Measurements from ENCODE around the gene NCOA4. TPM values are rescaled to one million over a fixed set of nuclear protein-coding genes. Genes with fewer than 3 reads are reported as not detected.
A peak's percentile ranks its signal among the peaks of the same experiment; 100 is the strongest.
"Not testable (repeated sequence)": the region's sequence is repeated elsewhere in the genome, so short reads cannot be mapped to it uniquely, and the experiment has no call there.

The NCOA4 gene
- total RNA-seq, 2 experiments from 2014 or later, result 86.2 to 86.6 TPM

DNA sequence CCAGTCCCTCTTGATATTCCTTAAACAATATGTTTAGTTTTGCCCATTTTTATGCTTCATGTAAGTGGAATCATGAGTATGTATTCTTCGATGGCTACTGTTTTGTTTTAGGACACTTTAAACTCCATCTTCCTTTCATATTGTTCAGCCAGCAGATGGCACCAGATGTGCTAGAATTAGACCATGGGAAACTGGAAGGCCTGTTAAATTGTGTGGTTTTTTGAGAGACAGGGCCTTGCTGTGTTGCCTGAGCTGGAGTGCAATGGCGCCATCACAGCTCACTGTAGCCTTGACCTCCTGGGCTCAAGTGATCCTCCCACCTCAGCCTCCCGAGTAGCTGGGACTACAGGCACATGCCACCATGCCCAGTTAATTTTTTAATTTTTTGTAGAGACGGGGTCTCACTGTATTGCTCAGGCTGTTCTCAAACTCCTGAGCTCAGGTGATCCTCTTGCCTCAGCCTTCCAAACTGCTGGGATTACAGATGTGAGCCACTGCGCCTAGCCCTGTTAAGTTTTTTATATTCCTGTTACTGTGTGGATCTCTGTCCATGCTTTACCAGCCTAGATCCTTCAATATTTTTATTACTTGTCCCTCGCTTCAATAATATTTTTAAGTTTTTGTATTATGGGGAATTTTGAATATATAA is 46.8 kb downstream of the NCOA4 start:
- CTCF ChIA-PET; H3K4me1 Mint-ChIP-seq (ENCODE audit: low read depth); H3K27me3 Mint-ChIP-seq; H3K9me3 Mint-ChIP-seq; H3K27ac Mint-ChIP-seq; intact Hi-C loops (cut with micrococcal nuclease); POLR2A ChIA-PET; H3K4me3 Mint-ChIP-seq: not testable (repeated sequence)
- TF ChIP-seq, protein P1, sequence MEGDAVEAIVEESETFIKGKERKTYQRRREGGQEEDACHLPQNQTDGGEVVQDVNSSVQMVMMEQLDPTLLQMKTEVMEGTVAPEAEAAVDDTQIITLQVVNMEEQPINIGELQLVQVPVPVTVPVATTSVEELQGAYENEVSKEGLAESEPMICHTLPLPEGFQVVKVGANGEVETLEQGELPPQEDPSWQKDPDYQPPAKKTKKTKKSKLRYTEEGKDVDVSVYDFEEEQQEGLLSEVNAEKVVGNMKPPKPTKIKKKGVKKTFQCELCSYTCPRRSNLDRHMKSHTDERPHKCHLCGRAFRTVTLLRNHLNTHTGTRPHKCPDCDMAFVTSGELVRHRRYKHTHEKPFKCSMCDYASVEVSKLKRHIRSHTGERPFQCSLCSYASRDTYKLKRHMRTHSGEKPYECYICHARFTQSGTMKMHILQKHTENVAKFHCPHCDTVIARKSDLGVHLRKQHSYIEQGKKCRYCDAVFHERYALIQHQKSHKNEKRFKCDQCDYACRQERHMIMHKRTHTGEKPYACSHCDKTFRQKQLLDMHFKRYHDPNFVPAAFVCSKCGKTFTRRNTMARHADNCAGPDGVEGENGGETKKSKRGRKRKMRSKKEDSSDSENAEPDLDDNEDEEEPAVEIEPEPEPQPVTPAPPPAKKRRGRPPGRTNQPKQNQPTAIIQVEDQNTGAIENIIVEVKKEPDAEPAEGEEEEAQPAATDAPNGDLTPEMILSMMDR (IDR thresholded peaks at IDR 0.05), result peak; percentile 32
- ATAC-seq, result peak; percentile 74
- H3K36me3 Mint-ChIP-seq (ENCODE audit: low read depth), result peaks cover 13% of the 10 kb centered on the region
- peak; percentile 48 for DNase-seq

DNA sequence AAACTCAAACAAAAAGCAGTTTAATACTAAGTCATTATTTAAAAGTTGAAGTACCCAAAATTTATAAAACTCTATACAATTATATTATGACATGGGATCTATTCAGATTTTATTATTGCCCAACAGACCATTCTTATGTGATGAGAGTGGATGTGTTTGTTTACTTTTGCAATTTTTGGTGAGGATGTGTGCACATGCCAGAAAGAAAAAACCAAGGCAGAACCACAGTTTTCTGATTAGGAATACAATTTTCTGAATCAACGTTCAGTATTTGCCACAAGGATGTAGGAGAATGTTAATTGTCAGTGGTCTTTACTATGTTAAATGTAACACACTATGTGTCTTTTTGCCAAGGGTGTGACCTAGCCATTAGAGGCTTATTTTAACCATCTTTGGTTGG is 49.1 kb downstream of the NCOA4 start:
- H3K9me3 Mint-ChIP-seq; H3K4me1 Mint-ChIP-seq (ENCODE audit: low read depth); H3K4me3 Mint-ChIP-seq; POLR2A ChIA-PET; H3K27ac Mint-ChIP-seq; CTCF ChIA-PET; DNase-seq; intact Hi-C loops (cut with micrococcal nuclease); ATAC-seq; H3K27me3 Mint-ChIP-seq: not testable (repeated sequence)
- peaks cover 16% of the 10 kb centered on the region for H3K36me3 Mint-ChIP-seq (ENCODE audit: low read depth)

DNA sequence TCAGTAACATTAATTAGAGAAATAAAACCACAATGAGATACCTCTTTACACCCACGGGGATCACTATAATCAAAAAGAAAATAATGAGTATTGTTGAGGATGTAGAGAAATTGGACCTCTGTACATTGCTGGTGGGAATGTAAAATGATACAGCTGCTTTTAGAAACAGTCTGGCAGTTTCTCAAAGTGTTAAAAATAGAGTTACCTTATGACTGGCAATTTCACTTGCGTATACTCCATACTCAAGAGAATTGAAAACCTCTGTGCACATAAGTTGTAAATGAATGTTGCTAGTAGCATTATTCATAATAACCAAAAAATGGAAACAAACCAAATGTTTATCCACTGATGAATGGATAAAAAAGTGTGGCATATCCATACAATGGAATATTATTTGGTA is 51.9 kb downstream of the NCOA4 start:
- H3K27ac Mint-ChIP-seq; ATAC-seq; CTCF ChIA-PET; H3K4me3 Mint-ChIP-seq; POLR2A ChIA-PET; H3K27me3 Mint-ChIP-seq; intact Hi-C loops (cut with micrococcal nuclease); H3K9me3 Mint-ChIP-seq; DNase-seq: not testable (repeated sequence)
- H3K36me3 Mint-ChIP-seq (ENCODE audit: low read depth), result peaks cover 23% of the 10 kb centered on the region
- peaks cover 21% of the 10 kb centered on the region for H3K4me1 Mint-ChIP-seq (ENCODE audit: low read depth)

DNA sequence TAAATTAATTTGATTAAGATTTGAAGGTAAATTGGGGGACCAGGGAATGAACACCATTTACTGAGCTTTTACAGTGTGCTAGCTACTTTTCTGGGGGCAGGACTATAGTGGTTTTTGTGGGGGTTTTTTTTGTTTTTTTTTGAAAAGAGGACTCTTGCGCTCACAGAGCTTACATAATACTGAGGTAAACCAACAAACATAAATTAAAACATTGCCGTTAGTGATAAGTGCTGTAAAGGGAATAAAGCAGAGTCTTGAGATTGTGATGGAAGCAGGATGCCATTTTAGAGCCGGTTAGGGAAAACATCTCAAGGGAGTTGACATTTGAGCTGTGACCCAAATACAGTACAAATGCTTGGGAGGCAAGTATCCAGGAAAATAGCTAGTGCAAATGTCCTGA is 56.4 kb downstream of the NCOA4 start:
- Mint-ChIP-seq H3K4me3 (peak overlapping the region; percentile 99), H3K27ac (peak overlapping the region; percentile 17), H3K36me3 (ENCODE audit: low read depth) (peaks cover 24% of the 10 kb centered on the region), H3K4me1 (ENCODE audit: low read depth) (peaks cover 26% of the 10 kb centered on the region)
- H3K9me3 Mint-ChIP-seq; DNase-seq; intact Hi-C loops (cut with micrococcal nuclease); CTCF ChIA-PET; ATAC-seq; POLR2A ChIA-PET; H3K27me3 Mint-ChIP-seq: not testable (repeated sequence)

DNA sequence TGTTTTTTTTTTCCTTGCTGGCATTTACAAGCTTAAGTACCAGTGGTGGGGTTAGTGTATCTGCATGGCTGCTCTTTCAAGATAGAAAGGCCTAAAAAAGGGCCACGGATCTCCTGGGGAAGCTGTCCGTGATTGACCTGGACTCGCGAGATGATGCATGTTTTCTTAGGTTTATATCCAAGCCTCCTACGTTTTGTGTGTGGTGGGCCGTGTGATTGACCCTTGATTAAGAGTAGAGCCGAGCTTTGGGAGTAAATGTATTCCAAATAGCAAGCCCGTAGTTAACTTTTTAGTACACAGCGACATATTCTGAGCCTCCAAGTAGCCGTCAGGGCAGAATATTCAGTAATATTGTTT is 57.6 kb downstream of the NCOA4 start:
- DNase-seq; POLR2A ChIA-PET; H3K9me3 Mint-ChIP-seq; ATAC-seq; intact Hi-C loops (cut with micrococcal nuclease); CTCF ChIA-PET; H3K27me3 Mint-ChIP-seq: not testable (repeated sequence)
- H3K4me1 Mint-ChIP-seq (ENCODE audit: low read depth), result peaks cover 30% of the 10 kb centered on the region
- peak overlapping the region; percentile 99 for H3K4me3 Mint-ChIP-seq
- peaks cover 24% of the 10 kb centered on the region for H3K36me3 Mint-ChIP-seq (ENCODE audit: low read depth)
- H3K27ac Mint-ChIP-seq, result peak overlapping the region; percentile 96

DNA sequence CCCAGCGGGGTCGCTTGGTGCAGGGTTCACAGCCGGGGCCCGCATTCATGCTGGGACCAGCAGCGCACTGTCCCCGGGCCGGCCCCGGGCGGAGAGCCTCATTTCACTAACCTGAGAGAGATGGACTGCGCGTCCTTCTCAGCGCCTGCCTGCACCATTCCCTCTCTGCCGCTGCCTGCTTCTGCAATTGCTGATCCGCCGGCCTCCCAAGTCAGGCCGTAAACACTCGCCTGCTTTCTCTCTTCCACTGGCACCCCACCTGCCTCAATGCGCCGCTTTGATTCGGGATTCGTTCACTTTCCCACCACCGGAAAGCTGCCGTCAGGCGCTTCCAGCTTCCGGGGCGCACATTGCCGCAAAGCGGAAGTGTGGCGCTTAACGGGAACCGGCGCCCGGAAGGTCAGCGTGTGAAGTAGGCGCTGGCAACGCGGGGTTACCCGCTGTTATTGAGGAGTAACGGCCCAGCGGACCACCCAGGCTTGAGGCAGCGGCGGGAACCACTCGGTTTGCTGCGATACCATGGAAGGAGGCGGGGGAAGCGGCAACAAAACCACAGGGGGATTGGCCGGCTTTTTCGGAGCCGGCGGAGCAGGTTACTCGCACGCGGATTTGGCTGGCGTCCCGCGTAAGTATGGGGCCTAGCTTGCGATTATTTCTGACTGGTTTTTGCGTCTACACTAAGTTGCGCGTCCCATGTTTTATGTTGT is 58.2 kb downstream of the NCOA4 start, which contains the start of gene TIMM23:
Gene TIMM23 (plus strand): TSS at position 384 of the 707 bp plus-strand sequence. CDS start 136 bp downstream, at position 520.
- Mint-ChIP-seq H3K36me3 (ENCODE audit: low read depth) (peaks cover 22% of the 10 kb centered on the region), H3K4me3 (peak within 1 kb of the TSS; percentile 99), H3K27ac (peak within 1 kb of the TSS; percentile 96), H3K4me1 (ENCODE audit: low read depth) (peaks cover 30% of the 10 kb centered on the region)
- intact Hi-C loops (cut with micrococcal nuclease); CTCF ChIA-PET; H3K27me3 Mint-ChIP-seq; POLR2A ChIA-PET; H3K9me3 Mint-ChIP-seq: not testable (repeated sequence)
- peak; percentile 89 for DNase-seq
- ATAC-seq, result peak; percentile 90

DNA sequence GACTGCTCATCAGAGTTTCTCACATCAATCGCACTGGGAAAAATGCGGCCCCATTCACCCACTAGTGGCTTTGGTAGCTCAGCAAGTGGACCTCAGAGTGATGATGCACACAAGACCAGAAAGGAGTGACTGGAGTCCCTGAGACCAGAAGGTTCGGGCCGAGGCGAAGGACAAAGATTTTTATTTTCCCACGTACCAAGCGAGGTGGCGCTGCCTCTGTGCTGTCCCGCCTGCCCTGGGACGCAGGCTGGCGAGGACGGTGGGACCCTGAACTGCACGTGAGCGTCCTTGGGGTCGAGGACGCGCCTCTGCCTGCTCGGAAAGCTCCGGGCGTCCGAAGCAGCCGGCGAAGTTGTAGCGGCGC is 58.7 kb downstream of the NCOA4 start:
- intact Hi-C loops (cut with micrococcal nuclease); H3K27me3 Mint-ChIP-seq; H3K9me3 Mint-ChIP-seq; POLR2A ChIA-PET; CTCF ChIA-PET: not testable (repeated sequence)
- Mint-ChIP-seq H3K27ac (peak overlapping the region; percentile 91), H3K36me3 (ENCODE audit: low read depth) (peaks cover 20% of the 10 kb centered on the region), H3K4me1 (ENCODE audit: low read depth) (peaks cover 30% of the 10 kb centered on the region), H3K4me3 (peak overlapping the region; percentile 99)
- DNase-seq, result peak; percentile 15
- ATAC-seq, result peak; percentile 45

DNA sequence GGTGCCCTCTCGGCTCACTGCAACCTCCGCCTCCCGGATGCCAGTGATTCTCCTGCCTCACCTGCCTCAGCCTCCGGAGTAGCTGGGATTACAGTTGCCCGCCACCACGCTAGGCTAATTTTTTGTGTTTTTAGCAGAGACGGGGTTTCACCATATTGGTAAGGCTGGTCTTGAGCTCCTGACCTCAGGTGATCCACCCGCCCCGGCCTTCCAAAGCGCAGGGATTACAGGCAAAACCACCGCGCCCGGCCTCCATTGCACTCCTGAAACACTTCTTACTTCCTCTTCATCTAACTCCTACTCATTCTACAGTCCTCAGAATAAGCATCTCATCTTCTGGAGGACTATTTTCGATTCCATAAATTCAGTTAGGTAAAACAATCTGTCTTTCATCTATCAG is 59.4 kb downstream of the NCOA4 start:
- Mint-ChIP-seq H3K4me3 (peak overlapping the region; percentile 99), H3K36me3 (ENCODE audit: low read depth) (peaks cover 19% of the 10 kb centered on the region), H3K4me1 (ENCODE audit: low read depth) (peaks cover 29% of the 10 kb centered on the region)
- H3K9me3 Mint-ChIP-seq; ATAC-seq; H3K27ac Mint-ChIP-seq; intact Hi-C loops (cut with micrococcal nuclease); CTCF ChIA-PET; H3K27me3 Mint-ChIP-seq; DNase-seq; POLR2A ChIA-PET: not testable (repeated sequence)

DNA sequence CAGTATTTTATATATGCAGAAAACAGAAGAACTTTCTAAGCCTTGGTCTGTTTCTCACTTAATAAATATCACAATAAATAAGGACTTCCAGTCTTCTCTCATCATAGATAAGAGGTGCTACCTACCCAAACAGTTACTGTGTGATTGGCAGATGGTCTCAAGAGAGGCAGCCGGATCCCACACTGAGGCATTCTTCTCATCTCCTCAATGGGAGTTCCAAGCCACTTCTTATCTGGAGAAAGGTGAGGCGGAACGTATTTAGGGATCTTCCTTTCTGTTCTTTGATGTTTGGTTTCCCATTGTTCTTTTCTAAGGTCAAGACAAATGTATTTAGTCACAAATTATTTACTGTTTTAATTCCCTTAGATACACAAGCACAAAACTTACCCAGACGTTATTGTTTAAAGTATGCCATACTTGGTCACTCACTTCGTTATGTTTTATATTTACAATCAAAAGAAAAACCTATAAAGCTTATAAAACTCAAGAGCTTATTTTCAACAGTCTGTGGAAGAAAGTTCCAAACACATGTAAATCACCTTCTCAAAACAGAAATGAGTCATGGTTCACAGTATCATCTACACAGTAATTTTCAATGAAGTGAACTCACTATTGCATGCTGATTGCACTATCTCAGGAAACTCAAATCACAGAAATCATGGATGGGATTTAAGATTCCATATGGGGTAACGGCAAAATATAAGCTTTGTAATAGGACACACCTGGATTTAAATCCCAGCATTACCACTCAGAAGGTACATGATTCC is 67.6 kb downstream of the NCOA4 start:
- H3K9me3 Mint-ChIP-seq; CTCF ChIA-PET; DNase-seq; POLR2A ChIA-PET; ATAC-seq; H3K4me3 Mint-ChIP-seq; H3K27me3 Mint-ChIP-seq; H3K36me3 Mint-ChIP-seq (ENCODE audit: low read depth); H3K4me1 Mint-ChIP-seq (ENCODE audit: low read depth); H3K27ac Mint-ChIP-seq; intact Hi-C loops (cut with micrococcal nuclease): not testable (repeated sequence)

DNA sequence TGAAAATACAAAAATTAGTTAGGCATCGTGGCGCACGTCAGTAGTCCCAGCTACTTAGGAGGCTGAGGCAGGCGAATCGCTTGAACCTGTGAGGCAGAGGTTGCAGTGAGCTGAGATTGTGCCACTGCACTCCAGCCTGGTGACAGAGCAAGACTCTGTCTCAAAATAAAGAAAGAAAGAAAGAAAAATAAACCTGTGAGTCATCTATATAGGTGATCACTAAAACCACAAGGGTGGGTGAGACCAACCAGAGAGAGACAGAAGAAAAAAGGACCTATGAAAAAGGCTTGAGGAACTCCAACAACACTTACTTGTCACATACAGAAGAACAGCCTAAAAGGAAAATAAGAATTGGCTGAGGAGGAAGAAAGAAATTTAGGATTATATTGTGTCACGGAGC is 72.5 kb downstream of the NCOA4 start:
- H3K9me3 Mint-ChIP-seq; H3K4me3 Mint-ChIP-seq; intact Hi-C loops (cut with micrococcal nuclease); CTCF ChIA-PET; DNase-seq; H3K36me3 Mint-ChIP-seq (ENCODE audit: low read depth); POLR2A ChIA-PET; H3K27me3 Mint-ChIP-seq; H3K4me1 Mint-ChIP-seq (ENCODE audit: low read depth); H3K27ac Mint-ChIP-seq: not testable (repeated sequence)
- peak; percentile 60 for ATAC-seq

DNA sequence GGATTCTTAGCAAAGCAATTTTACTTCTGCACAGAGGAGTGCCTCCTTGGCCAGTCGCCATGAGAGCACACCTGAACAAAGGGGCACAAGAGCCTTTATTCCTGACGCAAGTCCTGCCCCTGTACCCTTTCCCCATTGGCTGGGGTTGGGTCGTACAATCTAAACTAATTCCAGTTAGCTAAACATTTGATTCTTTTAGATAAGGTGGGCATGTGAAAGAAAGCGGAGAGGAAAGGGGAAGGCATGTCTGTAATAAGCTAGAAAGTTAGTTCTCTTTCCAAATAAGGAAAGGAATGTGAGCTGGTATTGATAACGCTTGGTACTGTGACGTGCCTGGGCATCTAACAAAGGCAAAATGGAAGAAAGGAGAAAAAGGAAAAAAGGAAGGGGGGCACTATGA is 73.8 kb downstream of the NCOA4 start:
- H3K27ac Mint-ChIP-seq; H3K4me3 Mint-ChIP-seq; POLR2A ChIA-PET; intact Hi-C loops (cut with micrococcal nuclease); H3K4me1 Mint-ChIP-seq (ENCODE audit: low read depth); DNase-seq; H3K27me3 Mint-ChIP-seq; ATAC-seq; CTCF ChIA-PET; H3K9me3 Mint-ChIP-seq; H3K36me3 Mint-ChIP-seq (ENCODE audit: low read depth): not testable (repeated sequence)

All from activated CD8-positive, alpha-beta T cell treated with anti-CD3 and anti-CD28 coated beads for 36 hours (primary cell).